ENCODE measurements around the gene TTLL9. TPM values are rescaled to one million over a fixed set of nuclear protein-coding genes. Genes with fewer than 3 reads are reported as not detected.

TTLL9 gene
- polyA plus RNA-seq, 1 donor, result 0.29 TPM

DNA sequence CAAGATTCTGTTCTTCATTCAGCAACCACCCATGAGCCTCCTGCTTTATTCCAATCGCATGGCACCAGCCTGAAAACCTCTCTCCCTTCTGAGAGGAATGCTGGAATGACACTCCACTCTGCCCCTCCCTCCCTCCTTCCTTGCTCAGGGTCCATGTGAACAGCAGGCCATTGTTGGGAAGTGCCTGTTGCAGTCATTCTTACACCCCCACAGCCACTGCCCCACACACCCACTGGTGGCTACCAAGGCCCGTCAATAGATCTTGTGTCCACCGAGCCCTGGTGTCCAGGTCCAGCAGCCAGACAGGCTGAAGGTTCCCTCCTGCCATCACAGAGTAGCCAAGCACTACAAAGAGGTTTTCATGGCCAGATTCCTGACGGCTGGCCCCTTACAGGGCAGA, 74.9 kb downstream of the TTLL9 start:
- DNase-seq (ENCODE audit: low read depth), result no peak

DNA sequence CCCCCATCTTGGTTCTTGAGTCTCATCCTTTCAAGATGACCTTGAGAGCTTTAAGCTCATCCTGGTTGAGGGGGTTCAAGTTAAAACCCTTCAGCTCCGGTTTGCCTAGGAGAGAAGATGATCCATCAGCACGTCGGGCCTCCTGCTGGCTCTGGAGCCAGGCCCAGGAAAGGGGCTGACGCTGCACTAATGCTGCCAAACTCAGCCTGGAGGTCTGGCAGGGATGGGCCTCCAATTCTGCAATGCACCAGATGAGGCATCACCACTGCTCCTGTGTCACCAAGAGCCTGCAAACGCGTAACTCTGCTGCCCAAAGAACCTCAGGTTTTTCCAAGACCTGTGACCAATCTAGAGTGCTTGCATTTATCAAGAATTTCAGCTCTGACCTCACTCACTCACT, 75.4 kb downstream of the TTLL9 start:
- DNase-seq (ENCODE audit: low read depth), result no peak

DNA sequence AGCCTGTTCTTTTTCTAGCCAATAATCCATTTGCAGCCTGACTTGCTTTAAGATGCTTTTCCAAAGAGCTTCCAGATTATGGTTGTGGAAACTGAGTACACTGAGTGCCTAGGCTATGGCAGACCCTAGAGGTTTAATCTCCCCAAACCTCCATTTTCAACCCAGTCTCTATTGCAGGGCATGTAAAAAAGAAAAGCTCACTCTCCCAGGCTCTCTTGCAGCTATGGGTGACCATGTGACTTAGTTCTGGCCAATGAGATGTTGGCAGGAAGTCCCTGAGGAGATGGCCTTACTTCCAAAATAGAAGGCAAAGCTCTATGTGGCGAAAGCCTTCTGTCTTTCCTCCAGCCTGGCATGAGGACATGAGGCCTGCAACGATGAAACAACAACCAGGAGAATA, 77.6 kb downstream of the TTLL9 start:
- no peak for DNase-seq (ENCODE audit: low read depth)

DNA sequence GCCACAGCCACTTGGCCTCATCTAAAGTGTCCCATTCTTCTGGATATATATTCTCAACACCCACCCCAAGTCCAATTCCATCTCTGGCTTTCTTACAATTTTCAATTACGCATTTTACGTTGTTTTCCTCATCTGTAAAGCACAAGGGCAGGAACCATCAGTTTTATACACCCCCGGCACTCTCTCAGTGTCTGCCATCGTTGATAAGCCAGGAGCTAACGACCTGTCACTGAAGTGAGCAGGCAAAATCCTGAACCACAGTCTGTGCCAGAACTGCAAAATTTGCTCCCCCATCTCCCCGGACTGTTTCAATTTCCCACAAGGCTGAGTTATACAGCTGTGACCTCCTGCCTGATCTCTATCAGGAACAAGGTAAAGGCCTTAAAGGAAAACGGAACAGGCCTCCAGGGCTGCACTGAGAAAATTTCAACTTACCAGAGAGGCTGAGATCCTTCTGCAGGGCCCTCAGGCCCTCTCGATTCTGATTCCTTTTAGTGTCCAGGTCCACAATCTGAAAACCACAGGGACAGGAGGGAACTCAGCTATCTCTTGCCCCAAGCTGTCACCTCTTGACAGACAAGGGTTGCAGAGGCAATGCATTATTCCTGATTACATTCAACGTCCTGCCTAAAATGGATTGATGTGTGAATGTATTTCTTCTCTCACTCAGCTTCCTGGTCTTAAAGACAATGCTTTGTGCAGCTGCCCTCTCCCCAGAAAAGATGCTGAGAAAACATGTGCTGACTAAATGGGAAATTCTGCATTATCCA, 79.6 kb downstream of the TTLL9 start:
- DNase-seq (ENCODE audit: low read depth), result no peak

GRCh38 chr20:31951203-31951529, 80.7 kb downstream of the TTLL9 start:
- no peak for DNase-seq (ENCODE audit: low read depth)

- peak; percentile 88 for DNase-seq (ENCODE audit: low read depth)
Measured at GRCh38 chr20:31951530-31952453, 81.4 kb downstream of the TTLL9 start, which contains the start of gene PDRG1. Gene PDRG1, minus strand, starts transcription at chr20:31952046. Its CDS starts 85 bp downstream, at chr20:31951961.

GRCh38 chr20:31953556-31954148, 83.2 kb downstream of the TTLL9 start:
- no peak for DNase-seq (ENCODE audit: low read depth)

- DNase-seq (ENCODE audit: low read depth), result no peak
Measured at GRCh38 chr20:31954500-31954899, 84.1 kb downstream of the TTLL9 start.

DNA sequence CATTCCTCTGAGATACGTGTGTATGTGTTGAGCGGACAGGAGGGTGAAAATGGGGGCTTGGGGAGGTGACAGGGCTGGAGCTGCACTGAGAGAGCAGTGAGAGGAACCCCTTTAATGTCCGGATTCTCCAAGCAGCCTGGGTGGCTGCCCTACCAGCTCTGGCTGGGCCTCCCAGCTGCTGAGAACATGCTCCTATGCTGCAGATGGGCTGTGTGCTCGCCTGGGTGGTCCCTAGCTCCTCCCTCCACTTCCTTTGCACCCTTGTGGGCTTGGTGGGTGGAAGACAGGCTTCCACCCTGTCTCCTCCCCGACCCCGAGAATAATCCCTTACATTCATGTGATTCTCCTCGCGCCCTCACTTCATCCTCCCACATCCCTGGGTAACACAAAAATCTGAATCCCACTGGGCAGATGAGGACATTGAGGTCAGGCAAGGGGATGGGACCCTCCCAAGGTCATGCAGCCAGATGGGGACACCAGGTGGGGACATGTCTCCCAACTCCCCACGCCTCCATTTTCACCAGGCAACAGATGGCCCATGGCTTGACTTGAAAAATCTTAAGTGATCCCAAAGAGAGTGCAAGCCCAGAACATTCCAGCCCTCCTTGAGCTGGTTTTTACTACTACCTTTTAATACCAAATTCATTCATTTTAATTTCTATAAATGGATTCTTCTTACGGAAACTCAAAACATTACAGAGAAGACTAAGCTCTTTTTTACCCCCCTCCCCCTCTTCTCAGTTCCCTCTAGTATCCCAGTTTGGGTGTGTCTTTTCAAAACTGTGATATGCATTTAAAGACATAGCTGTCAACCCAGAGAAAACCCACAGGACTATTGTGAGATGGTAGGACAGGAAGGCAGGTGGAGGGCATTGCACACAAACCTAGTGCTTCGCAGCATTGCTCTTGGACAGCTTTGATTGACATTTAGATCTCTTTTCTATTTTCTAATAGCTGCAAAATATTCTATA, 86.4 kb downstream of the TTLL9 start:
- no peak for DNase-seq (ENCODE audit: low read depth)

DNA sequence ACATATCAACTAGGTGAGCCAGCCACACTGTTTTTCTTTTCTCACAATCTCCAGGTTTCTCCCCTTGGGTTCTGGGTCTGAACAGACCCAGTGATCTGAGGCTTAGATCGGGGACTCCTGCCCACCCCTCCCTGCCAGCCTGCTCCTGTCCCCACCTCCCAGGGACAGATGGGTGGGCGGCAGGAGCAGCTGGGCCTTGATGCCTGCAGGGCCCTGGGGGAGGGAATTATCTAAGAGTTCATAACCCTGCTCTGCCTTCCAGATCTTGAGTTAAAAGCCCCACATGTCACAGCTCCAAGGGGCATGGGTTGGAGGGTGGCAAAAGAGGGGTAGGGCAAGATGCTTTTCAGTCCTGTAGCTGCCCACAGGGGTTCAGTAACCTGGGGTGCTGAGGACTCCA, 92.3 kb downstream of the TTLL9 start:
- DNase-seq (ENCODE audit: low read depth), result no peak

DNA sequence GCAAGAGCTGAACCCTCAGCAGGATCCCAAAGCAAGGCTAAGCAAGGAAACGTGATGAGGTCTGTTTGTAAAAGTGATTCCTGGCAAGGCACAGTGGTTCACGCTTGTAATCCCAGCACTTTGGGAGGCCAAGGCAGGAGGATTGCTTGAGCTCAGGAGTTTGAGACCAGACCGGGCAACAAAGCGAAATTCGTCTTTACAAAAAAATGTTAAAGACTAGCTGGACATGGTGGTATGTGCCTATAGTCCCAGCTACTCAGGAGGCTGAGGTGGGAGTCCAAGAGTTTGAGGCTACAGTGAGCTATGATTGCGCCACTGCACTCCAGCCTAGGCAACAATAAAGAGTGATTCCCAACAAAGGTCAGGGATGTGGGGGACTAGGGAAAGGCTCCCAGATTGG, 93.5 kb downstream of the TTLL9 start:
- DNase-seq (ENCODE audit: low read depth), result no peak

GRCh38 chr20:31966991-31967655, 96.7 kb downstream of the TTLL9 start:
- DNase-seq (ENCODE audit: low read depth), result no peak

DNA sequence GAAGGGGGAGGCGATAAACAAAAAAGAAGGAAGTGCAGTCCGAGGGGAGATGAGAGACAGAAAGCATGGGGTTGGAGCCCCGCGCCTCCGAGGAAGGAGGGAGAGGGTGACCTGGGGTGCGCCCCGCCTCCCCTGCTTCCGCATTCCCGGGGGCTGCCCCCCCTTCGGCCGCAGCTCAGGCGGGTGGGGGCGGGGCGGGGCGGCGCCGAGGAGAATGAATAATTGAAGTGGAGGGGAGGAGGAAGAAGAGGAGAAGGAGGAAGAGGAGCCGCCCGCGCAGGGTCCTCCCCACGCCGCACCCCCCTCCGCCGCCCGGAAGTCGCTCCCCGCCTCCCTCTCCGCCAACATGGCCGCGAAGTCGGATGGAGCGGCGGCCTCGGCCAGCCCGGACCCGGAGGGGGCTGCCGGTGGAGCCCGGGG, 97.4 kb downstream of the TTLL9 start, which contains the start of gene XKR7:
Gene XKR7, plus strand, starts transcription at position 322 of the 420 bp plus-strand sequence. Its CDS starts 25 bp downstream, at position 347.
- no peak for DNase-seq (ENCODE audit: low read depth)

GRCh38 chr20:31968291-31969126, 98.1 kb downstream of the TTLL9 start:
- DNase-seq (ENCODE audit: low read depth), result peak; percentile 43

GRCh38 chr20:31969991-31970390, 99.6 kb downstream of the TTLL9 start:
- no peak for DNase-seq (ENCODE audit: low read depth)

- no peak for DNase-seq (ENCODE audit: low read depth)
Measured at GRCh38 chr20:31972471-31973021, 102.1 kb downstream of the TTLL9 start.

DNA sequence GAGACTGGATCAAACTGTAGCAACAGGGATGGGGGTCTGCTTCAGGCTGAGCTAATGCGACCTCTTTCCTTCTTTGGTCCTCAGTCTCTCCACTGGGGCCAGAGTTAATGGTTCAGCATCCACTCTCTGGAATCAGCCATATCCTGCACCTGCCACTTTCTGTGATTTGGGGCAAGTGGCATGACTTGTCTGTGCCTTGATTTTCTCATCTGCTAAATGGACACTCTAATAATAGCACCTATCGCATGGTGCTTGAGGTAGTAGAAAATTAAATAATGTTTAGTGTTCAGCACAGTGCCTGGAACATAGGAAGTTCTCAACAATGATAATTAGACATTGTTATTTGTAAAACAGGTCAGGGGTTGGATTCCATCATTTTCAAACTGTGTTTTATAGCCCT, 103.9 kb downstream of the TTLL9 start:
- no peak for DNase-seq (ENCODE audit: low read depth)

DNA sequence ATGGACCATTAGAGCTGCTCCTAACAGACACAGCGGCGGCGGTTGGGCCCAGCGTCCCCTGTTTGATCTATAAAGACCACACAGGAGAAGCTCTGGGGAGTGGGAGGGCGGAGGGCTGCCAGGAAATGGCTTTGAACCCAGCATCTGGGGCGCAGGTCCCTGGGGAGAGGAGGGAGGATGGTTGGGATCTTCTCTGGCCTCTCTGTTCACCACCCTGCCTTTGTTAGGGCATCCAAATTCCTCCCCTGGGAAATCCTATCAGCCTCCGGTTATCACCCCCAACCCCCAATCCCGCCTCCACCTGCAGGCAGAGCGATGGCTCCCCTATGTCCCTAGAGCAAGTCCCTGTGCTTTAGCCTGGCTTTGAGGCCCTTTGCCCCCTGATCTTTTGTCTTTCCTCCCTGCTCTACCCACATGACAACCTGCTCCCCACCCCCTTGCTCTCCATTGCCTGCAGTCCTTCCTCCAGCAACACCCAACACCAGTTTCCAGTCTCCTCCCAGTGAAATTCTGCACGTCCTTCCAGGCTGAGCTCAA, 104.6 kb downstream of the TTLL9 start:
- DNase-seq (ENCODE audit: low read depth), result no peak

GRCh38 chr20:31975874-31976273, 105.4 kb downstream of the TTLL9 start:
- DNase-seq (ENCODE audit: low read depth), result no peak

Measured in forelimb muscle (tissue), 1 donor.